Measurements from ENCODE around the gene IFT57. TPM values are rescaled to one million over a fixed set of nuclear protein-coding genes. Genes with fewer than 3 reads are reported as not detected.
A peak's percentile ranks its signal among the peaks of the same experiment; 100 is the strongest.

Gene IFT57
- polyA plus RNA-seq, 1 donor (not counting 4 experiments of a cell fraction or from before 2014, with no cell fraction given), result 47.6 TPM

DNA sequence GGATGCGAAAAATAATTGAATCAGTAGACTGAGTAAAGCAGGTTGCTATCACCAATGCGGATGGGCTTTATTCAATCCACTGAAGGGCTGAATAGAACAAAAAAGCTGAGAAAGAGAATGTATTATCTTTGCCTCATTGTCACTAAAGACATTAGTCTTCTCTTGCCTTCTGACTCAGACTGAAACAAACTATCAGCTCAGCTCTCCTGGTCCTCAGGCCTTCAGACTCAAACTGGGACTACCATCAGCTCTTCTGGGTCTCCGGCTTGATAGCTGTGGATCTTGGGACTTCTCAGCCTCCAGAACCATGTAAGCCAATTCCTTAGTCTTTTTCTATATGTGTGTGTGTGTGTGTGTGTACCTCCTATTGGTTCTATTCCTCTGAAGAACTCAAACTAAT is 12.6 kb downstream of the IFT57 start:
- H3K79me2 ChIP-seq (ENCODE audit: control insufficient read depth, insufficient read depth, low read length), result no peaks in the 10 kb centered on the region

DNA sequence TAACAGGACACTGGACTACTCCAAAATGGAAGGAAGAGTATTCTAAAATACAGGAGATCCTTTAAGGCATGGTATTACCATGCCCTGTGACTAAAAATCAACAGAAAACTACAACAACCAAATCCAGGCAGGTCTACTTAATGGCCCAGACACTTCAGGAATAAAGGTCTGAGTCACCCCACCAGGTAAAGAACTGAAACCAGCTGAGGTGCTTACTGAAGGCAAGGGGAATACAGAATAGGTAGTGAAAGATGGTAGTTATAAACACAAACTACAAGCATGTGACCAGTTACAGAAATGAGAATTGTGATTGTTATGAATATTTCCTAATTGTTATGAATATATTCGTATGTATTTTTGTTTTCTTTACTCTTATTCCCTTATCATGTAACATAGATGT is 13.4 kb downstream of the IFT57 start:
- Histone ChIP-seq H3K4me2 (ENCODE audit: control insufficient read depth, extremely low read depth, insufficient read depth, low read depth, low read length) (no peak overlapping the region), H3K9me3 (ENCODE audit: control insufficient read depth, low read depth, low read length) (no peaks in the 10 kb centered on the region), H3K27ac (ENCODE audit: control insufficient read depth, insufficient read depth, low read length) (no peak overlapping the region), H3K9ac (ENCODE audit: control insufficient read depth, extremely low read depth, insufficient read depth, low read length) (no peak overlapping the region), H3K79me2 (ENCODE audit: control insufficient read depth, insufficient read depth, low read length) (no peaks in the 10 kb centered on the region), H3K4me3 (ENCODE audit: control insufficient read depth in 2 of 3, extremely low read depth in 1 of 3, insufficient read depth in 2 of 3, low read depth in 1 of 3, low read length in 3 of 3) (no peak overlapping the region), H3K27me3 (ENCODE audit: control insufficient read depth, extremely low read depth, insufficient read depth, low read length) (no peaks in the 10 kb centered on the region), H2AFZ (ENCODE audit: control insufficient read depth, low read length) (no peak overlapping the region), H3K9me1 (ENCODE audit: control insufficient read depth, extremely low read depth, insufficient read depth, low read length) (no peaks in the 10 kb centered on the region), H3K4me1 (ENCODE audit: control insufficient read depth, extremely low read depth, insufficient read depth, low read length) (no peaks in the 10 kb centered on the region), H3K36me3 (ENCODE audit: control insufficient read depth in 2 of 2, extremely low read depth in 1 of 2, insufficient read depth in 2 of 2, low read length in 2 of 2) (no peaks in the 10 kb centered on the region), H4K20me1 (ENCODE audit: control insufficient read depth, extremely low read depth, insufficient read depth, low read length) (no peaks in the 10 kb centered on the region)
- FAIRE-seq, result peak; percentile 5
- no peak for DNase-seq (ENCODE audit: low read depth, low spot score)
- TF ChIP-seq, protein P1, sequence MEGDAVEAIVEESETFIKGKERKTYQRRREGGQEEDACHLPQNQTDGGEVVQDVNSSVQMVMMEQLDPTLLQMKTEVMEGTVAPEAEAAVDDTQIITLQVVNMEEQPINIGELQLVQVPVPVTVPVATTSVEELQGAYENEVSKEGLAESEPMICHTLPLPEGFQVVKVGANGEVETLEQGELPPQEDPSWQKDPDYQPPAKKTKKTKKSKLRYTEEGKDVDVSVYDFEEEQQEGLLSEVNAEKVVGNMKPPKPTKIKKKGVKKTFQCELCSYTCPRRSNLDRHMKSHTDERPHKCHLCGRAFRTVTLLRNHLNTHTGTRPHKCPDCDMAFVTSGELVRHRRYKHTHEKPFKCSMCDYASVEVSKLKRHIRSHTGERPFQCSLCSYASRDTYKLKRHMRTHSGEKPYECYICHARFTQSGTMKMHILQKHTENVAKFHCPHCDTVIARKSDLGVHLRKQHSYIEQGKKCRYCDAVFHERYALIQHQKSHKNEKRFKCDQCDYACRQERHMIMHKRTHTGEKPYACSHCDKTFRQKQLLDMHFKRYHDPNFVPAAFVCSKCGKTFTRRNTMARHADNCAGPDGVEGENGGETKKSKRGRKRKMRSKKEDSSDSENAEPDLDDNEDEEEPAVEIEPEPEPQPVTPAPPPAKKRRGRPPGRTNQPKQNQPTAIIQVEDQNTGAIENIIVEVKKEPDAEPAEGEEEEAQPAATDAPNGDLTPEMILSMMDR (optimal IDR thresholded peaks at IDR 0.05 in 1 of 3, IDR thresholded peaks at IDR 0.05 in 1 of 3, conservative IDR thresholded peaks at IDR 0.05 in 1 of 3; ENCODE audit: extremely low read depth in 1 of 3, insufficient read depth in 2 of 3, low read length in 3 of 3), result no peak
- TF ChIP-seq EZH2 (IDR thresholded peaks at IDR 0.05; ENCODE audit: low read length), result no peak
- dilution Hi-C loops (cut with MboI; ENCODE audit: extremely low pct_ligation_motif_present, low sequenced_read_pairs), result no loop called here

More for the DNA sequence above, 12.6 kb downstream of the IFT57 start:
- TF ChIP-seq, protein P1 (optimal IDR thresholded peaks at IDR 0.05 in 1 of 3, IDR thresholded peaks at IDR 0.05 in 1 of 3, conservative IDR thresholded peaks at IDR 0.05 in 1 of 3; ENCODE audit: extremely low read depth in 1 of 3, insufficient read depth in 2 of 3, low read length in 3 of 3), result no peak
- no peak for TF ChIP-seq EZH2 (IDR thresholded peaks at IDR 0.05; ENCODE audit: low read length)
- no peak overlapping the region for H3K4me3 ChIP-seq (ENCODE audit: control insufficient read depth in 2 of 3, extremely low read depth in 1 of 3, insufficient read depth in 2 of 3, low read depth in 1 of 3, low read length in 3 of 3)
- no peak overlapping the region for H3K9ac ChIP-seq (ENCODE audit: control insufficient read depth, extremely low read depth, insufficient read depth, low read length)
- no peak overlapping the region for H3K4me2 ChIP-seq (ENCODE audit: control insufficient read depth, extremely low read depth, insufficient read depth, low read depth, low read length)
- no peak overlapping the region for H3K27ac ChIP-seq (ENCODE audit: control insufficient read depth, insufficient read depth, low read length)
- no peaks in the 10 kb centered on the region for H3K9me3 ChIP-seq (ENCODE audit: control insufficient read depth, low read depth, low read length)
- dilution Hi-C loops (cut with MboI; ENCODE audit: extremely low pct_ligation_motif_present, low sequenced_read_pairs), result no loop called here
- no peak overlapping the region for H2AFZ ChIP-seq (ENCODE audit: control insufficient read depth, low read length)
- H3K27me3 ChIP-seq (ENCODE audit: control insufficient read depth, extremely low read depth, insufficient read depth, low read length), result no peaks in the 10 kb centered on the region
- no peaks in the 10 kb centered on the region for H3K9me1 ChIP-seq (ENCODE audit: control insufficient read depth, extremely low read depth, insufficient read depth, low read length)
- no peaks in the 10 kb centered on the region for H4K20me1 ChIP-seq (ENCODE audit: control insufficient read depth, extremely low read depth, insufficient read depth, low read length)
- H3K4me1 ChIP-seq (ENCODE audit: control insufficient read depth, extremely low read depth, insufficient read depth, low read length), result no peaks in the 10 kb centered on the region
- no peaks in the 10 kb centered on the region for H3K36me3 ChIP-seq (ENCODE audit: control insufficient read depth in 2 of 2, extremely low read depth in 1 of 2, insufficient read depth in 2 of 2, low read length in 2 of 2)
- no peak for FAIRE-seq
- no peak for DNase-seq (ENCODE audit: low read depth, low spot score)
